GM23338 (cell line): Measurements from ENCODE around the gene MME. TPM values are rescaled to one million over a fixed set of nuclear protein-coding genes. Genes with fewer than 3 reads are reported as not detected.
"Not testable (repeated sequence)": the region's sequence is repeated elsewhere in the genome, so short reads cannot be mapped to it uniquely, and the experiment has no call there.

Experiments used
- ATAC-seq: fragments of 200-7000 bp; cut with Tn5 transposase; 3 replicates; pipeline ENCODE4 v1.9.1; 2020
- DNase-seq: peaks from one replicate; pipeline ENCODE4 v3.0.0-alpha.2; 2015; ENCODE audit warnings: low spot score
- H2AFZ ChIP-seq: fragments of 200-600 bp; sonication (generic); 2 replicates; pipeline ENCODE4 v1.8.0; 2016; ENCODE audit warnings: antibody characterized with exemption, mild to moderate bottlenecking, moderate library complexity
- H3F3A ChIP-seq: fragments of 200-600 bp; sonication (generic); replicated peaks from 2 replicates; pipeline ENCODE4 v1.8.0; 2017; ENCODE audit warnings: antibody characterized with exemption, mixed run types, low read depth
- H3K27ac ChIP-seq: fragments of 200-600 bp; sonication (generic); 2 replicates; pipeline ENCODE4 v1.6.1; 2016; ENCODE audit warnings: low read depth
- H3K27me3 ChIP-seq: fragments of 200-600 bp; sonication (generic); 2 replicates; pipeline ENCODE4 v1.8.0; 2016; ENCODE audit warnings: mild to moderate bottlenecking, mixed run types, moderate library complexity; ENCODE audit not compliant: insufficient read depth
- H3K36me3 ChIP-seq: fragments of 200-600 bp; sonication (generic); 2 replicates; pipeline ENCODE4 v1.8.0; 2016; ENCODE audit warnings: mild to moderate bottlenecking; ENCODE audit not compliant: insufficient read depth
- H3K4me1 ChIP-seq: fragments of 200-600 bp; sonication (generic); 2 replicates; pipeline ENCODE4 v1.8.0; 2016; ENCODE audit warnings: mild to moderate bottlenecking, moderate library complexity; ENCODE audit not compliant: insufficient read depth
- H3K4me2 ChIP-seq: fragments of 200-600 bp; sonication (generic); 2 replicates; pipeline ENCODE4 v1.7.1; 2017; ENCODE audit warnings: mixed run types
- H3K4me3 ChIP-seq: fragments of 200-600 bp; sonication (generic); 2 replicates; pipeline ENCODE4 v1.6.1; 2016; ENCODE audit warnings: mixed run types
- H3K79me2 ChIP-seq: fragments of 200-600 bp; sonication (generic); replicated peaks from 2 replicates; pipeline ENCODE4 v1.8.0; 2017; ENCODE audit warnings: mild to moderate bottlenecking; ENCODE audit not compliant: insufficient read depth
- H3K9me2 ChIP-seq: fragments of 200-600 bp; sonication (generic); 2 replicates; pipeline ENCODE4 v1.8.0; 2017; ENCODE audit not compliant: insufficient read depth
- H4K20me1 ChIP-seq: fragments of 200-600 bp; sonication (generic); replicated peaks from 2 replicates; pipeline ENCODE4 v1.8.0; 2017; ENCODE audit warnings: mild to moderate bottlenecking; ENCODE audit not compliant: insufficient read depth
- H3K27ac Mint-ChIP-seq: 2 replicates; pipeline ENCODE4 v1.8.0; 2020; ENCODE audit warnings: inconsistent platforms, mild to moderate bottlenecking, moderate library complexity, mixed read lengths
- H3K27me3 Mint-ChIP-seq: 3 replicates; pipeline ENCODE4 v1.8.0; 2022; ENCODE audit warnings: low read depth, mild to moderate bottlenecking, moderate library complexity, mixed read lengths, inconsistent platforms; ENCODE audit not compliant: insufficient read depth, poor library complexity
- H3K36me3 Mint-ChIP-seq: 3 replicates; pipeline ENCODE4 v1.8.0; 2021; ENCODE audit warnings: low read depth, mild to moderate bottlenecking, inconsistent platforms, moderate library complexity, mixed read lengths
- H3K4me1 Mint-ChIP-seq: 3 replicates; pipeline ENCODE4 v1.8.0; 2020; ENCODE audit warnings: mild to moderate bottlenecking, inconsistent platforms, mixed read lengths
- H3K4me3 Mint-ChIP-seq: 3 replicates; pipeline ENCODE4 v1.8.0; 2021; ENCODE audit warnings: moderate library complexity, mild to moderate bottlenecking, inconsistent platforms, mixed read lengths
- H3K9me3 Mint-ChIP-seq: 3 replicates; pipeline ENCODE4 v1.8.0; 2020; ENCODE audit warnings: moderate library complexity, mild to moderate bottlenecking, inconsistent platforms, mixed read lengths
- POLR2AphosphoS5 ChIP-seq: IDR thresholded peaks from 2 replicates; pipeline ENCODE4 v1.6.1; 2016; ENCODE audit warnings: antibody characterized with exemption, low read depth
- ZNF331 ChIP-seq: fragments of 250-450 bp; sonication (Bioruptor Pico); IDR thresholded peaks from 2 replicates; pipeline ENCODE4 v1.5.0; 2020; ENCODE audit warnings: low read depth, mild to moderate bottlenecking, moderate library complexity
- polyA plus RNA-seq: library from polyadenylated mRNA; unstranded; fragments of >200 nt; fragmentation: Nextera tagmentation; extraction: Ambion mirVana; gene quantifications from 2 replicates; pipeline ENCODE4 v1.2.1, GENCODE V29; 2016
- total RNA-seq: library from RNA; depleted of rRNA; stranded (reverse); fragments of >200 nt; shearing (Covaris generic); gene quantifications from 2 replicates; pipeline ENCODE4 v1.2.3, GENCODE V29; 2014
- TF ChIP-seq, protein P1 (sequence below): fragments of 250-450 bp; sonication (Bioruptor Pico); IDR thresholded peaks from 2 replicates; pipeline ENCODE4 v1.5.0; 2020; ENCODE audit warnings: mild to moderate bottlenecking, moderate library complexity

MME gene
- total and polyA plus RNA-seq, 2 experiments from 2014 or later = 15.2 to 76.7 TPM

DNA sequence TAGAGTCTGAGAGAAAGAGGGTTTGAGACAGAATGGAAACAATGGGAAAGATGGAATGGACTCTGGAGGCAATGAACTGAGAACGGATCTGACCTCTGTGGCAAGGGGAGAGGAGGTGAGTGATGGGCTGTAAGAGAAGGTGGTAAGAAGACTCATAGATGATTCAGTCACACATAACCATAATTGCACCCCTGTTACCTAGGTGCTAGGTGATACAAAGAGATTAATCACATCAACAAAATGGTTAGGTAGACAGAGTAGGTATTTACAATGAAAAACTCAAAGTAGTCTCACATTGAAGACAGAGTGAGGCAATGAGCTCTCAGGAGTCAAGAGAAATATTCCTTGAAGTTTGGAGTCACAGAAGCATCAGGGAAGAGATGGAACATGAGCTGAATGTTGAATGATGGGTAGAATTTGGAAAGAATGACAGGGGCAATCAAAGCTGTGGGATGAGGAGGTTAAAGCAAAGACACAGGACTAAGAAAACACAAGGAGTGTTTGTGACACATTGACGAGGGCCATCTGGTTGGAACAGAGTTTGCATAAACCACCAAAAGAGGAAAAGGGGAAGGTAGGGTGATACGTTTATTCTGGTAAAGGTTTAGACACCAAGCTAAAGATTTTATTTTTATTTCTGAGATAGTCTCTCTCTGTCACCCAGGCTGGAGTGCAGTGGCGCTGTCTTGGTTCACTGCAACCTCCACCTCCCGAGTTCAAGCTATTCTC, 32.7 kb downstream of the MME start:
- H3K79me2 ChIP-seq = peaks cover 5% of the 10 kb centered on the region; the same call in 1 of the 2 replicates
- Mint-ChIP-seq H3K27ac (no peak overlapping the region), H3K9me3 (no peaks in the 10 kb centered on the region), H3K4me1 (no peaks in the 10 kb centered on the region; the same call in 2 of the 3 replicates), H3K4me3 (no peak overlapping the region), H3K27me3 (no peaks in the 10 kb centered on the region), H3K36me3 (no peaks in the 10 kb centered on the region; the same call in 2 of the 3 replicates)
- no peaks in the 10 kb centered on the region for H3K27me3 ChIP-seq
- H4K20me1 ChIP-seq = no peaks in the 10 kb centered on the region
- no peaks in the 10 kb centered on the region for H3K36me3 ChIP-seq
- no peak overlapping the region for H3K4me3 ChIP-seq
- H3F3A ChIP-seq = no peaks in the 10 kb centered on the region
- H2AFZ ChIP-seq = no peak overlapping the region
- H3K4me2 ChIP-seq = no peak overlapping the region
- no peaks in the 10 kb centered on the region for H3K9me2 ChIP-seq
- no peaks in the 10 kb centered on the region for H3K4me1 ChIP-seq
- no peak for DNase-seq
- TF ChIP-seq ZNF331 (CRISPR knock-in tag) (no peak), POLR2AphosphoS5 (no peak)
- TF ChIP-seq, protein P1, sequence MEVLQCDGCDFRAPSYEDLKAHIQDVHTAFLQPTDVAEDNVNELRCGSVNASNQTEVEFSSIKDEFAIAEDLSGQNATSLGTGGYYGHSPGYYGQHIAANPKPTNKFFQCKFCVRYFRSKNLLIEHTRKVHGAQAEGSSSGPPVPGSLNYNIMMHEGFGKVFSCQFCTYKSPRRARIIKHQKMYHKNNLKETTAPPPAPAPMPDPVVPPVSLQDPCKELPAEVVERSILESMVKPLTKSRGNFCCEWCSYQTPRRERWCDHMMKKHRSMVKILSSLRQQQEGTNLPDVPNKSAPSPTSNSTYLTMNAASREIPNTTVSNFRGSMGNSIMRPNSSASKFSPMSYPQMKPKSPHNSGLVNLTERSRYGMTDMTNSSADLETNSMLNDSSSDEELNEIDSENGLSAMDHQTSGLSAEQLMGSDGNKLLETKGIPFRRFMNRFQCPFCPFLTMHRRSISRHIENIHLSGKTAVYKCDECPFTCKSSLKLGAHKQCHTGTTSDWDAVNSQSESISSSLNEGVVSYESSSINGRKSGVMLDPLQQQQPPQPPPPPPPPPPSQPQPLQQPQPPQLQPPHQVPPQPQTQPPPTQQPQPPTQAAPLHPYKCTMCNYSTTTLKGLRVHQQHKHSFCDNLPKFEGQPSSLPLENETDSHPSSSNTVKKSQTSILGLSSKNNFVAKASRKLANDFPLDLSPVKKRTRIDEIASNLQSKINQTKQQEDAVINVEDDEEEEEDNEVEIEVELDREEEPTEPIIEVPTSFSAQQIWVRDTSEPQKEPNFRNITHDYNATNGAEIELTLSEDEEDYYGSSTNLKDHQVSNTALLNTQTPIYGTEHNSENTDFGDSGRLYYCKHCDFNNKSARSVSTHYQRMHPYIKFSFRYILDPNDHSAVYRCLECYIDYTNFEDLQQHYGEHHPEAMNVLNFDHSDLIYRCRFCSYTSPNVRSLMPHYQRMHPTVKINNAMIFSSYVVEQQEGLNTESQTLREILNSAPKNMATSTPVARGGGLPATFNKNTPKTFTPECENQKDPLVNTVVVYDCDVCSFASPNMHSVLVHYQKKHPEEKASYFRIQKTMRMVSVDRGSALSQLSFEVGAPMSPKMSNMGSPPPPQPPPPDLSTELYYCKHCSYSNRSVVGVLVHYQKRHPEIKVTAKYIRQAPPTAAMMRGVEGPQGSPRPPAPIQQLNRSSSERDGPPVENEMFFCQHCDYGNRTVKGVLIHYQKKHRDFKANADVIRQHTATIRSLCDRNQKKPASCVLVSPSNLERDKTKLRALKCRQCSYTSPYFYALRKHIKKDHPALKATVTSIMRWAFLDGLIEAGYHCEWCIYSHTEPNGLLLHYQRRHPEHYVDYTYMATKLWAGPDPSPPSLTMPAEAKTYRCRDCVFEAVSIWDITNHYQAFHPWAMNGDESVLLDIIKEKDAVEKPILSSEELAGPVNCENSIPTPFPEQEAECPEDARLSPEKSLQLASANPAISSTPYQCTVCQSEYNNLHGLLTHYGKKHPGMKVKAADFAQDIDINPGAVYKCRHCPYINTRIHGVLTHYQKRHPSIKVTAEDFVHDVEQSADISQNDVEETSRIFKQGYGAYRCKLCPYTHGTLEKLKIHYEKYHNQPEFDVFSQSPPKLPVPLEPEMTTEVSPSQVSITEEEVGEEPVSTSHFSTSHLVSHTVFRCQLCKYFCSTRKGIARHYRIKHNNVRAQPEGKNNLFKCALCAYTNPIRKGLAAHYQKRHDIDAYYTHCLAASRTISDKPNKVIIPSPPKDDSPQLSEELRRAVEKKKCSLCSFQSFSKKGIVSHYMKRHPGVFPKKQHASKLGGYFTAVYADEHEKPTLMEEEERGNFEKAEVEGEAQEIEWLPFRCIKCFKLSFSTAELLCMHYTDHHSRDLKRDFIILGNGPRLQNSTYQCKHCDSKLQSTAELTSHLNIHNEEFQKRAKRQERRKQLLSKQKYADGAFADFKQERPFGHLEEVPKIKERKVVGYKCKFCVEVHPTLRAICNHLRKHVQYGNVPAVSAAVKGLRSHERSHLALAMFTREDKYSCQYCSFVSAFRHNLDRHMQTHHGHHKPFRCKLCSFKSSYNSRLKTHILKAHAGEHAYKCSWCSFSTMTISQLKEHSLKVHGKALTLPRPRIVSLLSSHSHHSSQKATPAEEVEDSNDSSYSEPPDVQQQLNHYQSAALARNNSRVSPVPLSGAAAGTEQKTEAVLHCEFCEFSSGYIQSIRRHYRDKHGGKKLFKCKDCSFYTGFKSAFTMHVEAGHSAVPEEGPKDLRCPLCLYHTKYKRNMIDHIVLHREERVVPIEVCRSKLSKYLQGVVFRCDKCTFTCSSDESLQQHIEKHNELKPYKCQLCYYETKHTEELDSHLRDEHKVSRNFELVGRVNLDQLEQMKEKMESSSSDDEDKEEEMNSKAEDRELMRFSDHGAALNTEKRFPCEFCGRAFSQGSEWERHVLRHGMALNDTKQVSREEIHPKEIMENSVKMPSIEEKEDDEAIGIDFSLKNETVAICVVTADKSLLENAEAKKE = no peak
- no peak overlapping the region for H3K27ac ChIP-seq
- ATAC-seq = no peak

GRCh38 chr3:155124745-155125144, 44.6 kb downstream of the MME start:
- H3K36me3 ChIP-seq, H4K20me1 ChIP-seq, H3K79me2 ChIP-seq, H3K27me3 ChIP-seq, ATAC-seq, H2AFZ ChIP-seq, H3K4me2 ChIP-seq, H3K27me3 Mint-ChIP-seq, H3K9me3 Mint-ChIP-seq, H3K9me2 ChIP-seq, DNase-seq, H3K36me3 Mint-ChIP-seq, H3K27ac Mint-ChIP-seq, H3F3A ChIP-seq: not testable (repeated sequence)
- Histone ChIP-seq H3K27ac (peak overlapping the region; percentile 69; the same call in 1 of the 2 replicates), H3K4me3 (peak overlapping the region; percentile 38), H3K4me1 (peaks cover 15% of the 10 kb centered on the region; the same call in 1 of the 2 replicates)
- Mint-ChIP-seq H3K4me1 (peaks cover 16% of the 10 kb centered on the region; the same call in 2 of the 3 replicates), H3K4me3 (peak overlapping the region; percentile 59; the same call in 1 of the 3 replicates)
